ENCODE data around the gene SERF2. TPM values are rescaled to one million over a fixed set of nuclear protein-coding genes. Genes with fewer than 3 reads are reported as not detected.

SERF2 gene
- total and polyA plus RNA-seq, 2 of the 13 experiments (the other 11 are each of a cell fraction or from before 2014, with no cell fraction given): 811 to 1,257 TPM

GRCh38 chr15:43792761-43793476 lies 799 bp downstream of the SERF2 start (continued):
- peak; percentile 25 for TF ChIP-seq ASH2L (IDR thresholded peaks at IDR 0.05; ENCODE audit: insufficient read length, low read depth, low read length)
- no peak for TF ChIP-seq CENPT (CRISPR knock-in tag; IDR thresholded peaks at IDR 0.05; ENCODE audit: low read depth)
- TF ChIP-seq ZNF460 (CRISPR knock-in tag; IDR thresholded peaks at IDR 0.05; ENCODE audit: borderline replicate concordance): no peak
- no peak for TF ChIP-seq ZSCAN29 (CRISPR knock-in tag; conservative IDR thresholded peaks at IDR 0.05)
- no peak for TF ChIP-seq ZNF124 (CRISPR knock-in tag; IDR thresholded peaks at IDR 0.05)
- no peak for TF ChIP-seq MZF1 (CRISPR knock-in tag; IDR thresholded peaks at IDR 0.05; ENCODE audit: borderline replicate concordance)
- TF ChIP-seq EP300 (IDR thresholded peaks at IDR 0.05; ENCODE audit: low read depth in 2 of 2, low read length in 2 of 2): no peak
- TF ChIP-seq EP300 (CRISPR knock-in tag; IDR thresholded peaks at IDR 0.05; ENCODE audit: borderline replicate concordance): no peak
- TF ChIP-seq RNF2 (conservative IDR thresholded peaks at IDR 0.05; ENCODE audit: low read depth): no peak
- no peak for TF ChIP-seq ZNF746 (CRISPR knock-in tag; IDR thresholded peaks at IDR 0.05)
- TF ChIP-seq, protein P1, sequence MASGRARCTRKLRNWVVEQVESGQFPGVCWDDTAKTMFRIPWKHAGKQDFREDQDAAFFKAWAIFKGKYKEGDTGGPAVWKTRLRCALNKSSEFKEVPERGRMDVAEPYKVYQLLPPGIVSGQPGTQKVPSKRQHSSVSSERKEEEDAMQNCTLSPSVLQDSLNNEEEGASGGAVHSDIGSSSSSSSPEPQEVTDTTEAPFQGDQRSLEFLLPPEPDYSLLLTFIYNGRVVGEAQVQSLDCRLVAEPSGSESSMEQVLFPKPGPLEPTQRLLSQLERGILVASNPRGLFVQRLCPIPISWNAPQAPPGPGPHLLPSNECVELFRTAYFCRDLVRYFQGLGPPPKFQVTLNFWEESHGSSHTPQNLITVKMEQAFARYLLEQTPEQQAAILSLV (CRISPR knock-in tag; IDR thresholded peaks at IDR 0.05; ENCODE audit: borderline replicate concordance): no peak
- 0 out of 2 replicates have a peak, but pooled peaks have one; percentile 27 for TF ChIP-seq HNRNPL (IDR thresholded peaks at IDR 0.05; ENCODE audit: low read depth, low read length)
- TF ChIP-seq TARDBP (CRISPR knock-in tag; IDR thresholded peaks at IDR 0.05): peak; percentile 32; the same call in 1 of the 2 replicates
- TF ChIP-seq MBNL3 (CRISPR knock-in tag; conservative IDR thresholded peaks at IDR 0.05): no peak
- TF ChIP-seq ZKSCAN1 (IDR thresholded peaks at IDR 0.05; ENCODE audit: low read length): no peak
- peak; percentile 67; the same call in 1 of the 2 replicates for TF ChIP-seq KDM5A (IDR thresholded peaks at IDR 0.05; ENCODE audit: borderline replicate concordance, low read length)
- peak; percentile 81; the same call in 1 of the 2 replicates for TF ChIP-seq ZFAT (CRISPR knock-in tag; conservative IDR thresholded peaks at IDR 0.05)
- TF ChIP-seq, protein P2, sequence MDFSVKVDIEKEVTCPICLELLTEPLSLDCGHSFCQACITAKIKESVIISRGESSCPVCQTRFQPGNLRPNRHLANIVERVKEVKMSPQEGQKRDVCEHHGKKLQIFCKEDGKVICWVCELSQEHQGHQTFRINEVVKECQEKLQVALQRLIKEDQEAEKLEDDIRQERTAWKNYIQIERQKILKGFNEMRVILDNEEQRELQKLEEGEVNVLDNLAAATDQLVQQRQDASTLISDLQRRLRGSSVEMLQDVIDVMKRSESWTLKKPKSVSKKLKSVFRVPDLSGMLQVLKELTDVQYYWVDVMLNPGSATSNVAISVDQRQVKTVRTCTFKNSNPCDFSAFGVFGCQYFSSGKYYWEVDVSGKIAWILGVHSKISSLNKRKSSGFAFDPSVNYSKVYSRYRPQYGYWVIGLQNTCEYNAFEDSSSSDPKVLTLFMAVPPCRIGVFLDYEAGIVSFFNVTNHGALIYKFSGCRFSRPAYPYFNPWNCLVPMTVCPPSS (IDR thresholded peaks at IDR 0.05): no peak
- 0 out of 2 replicates have a peak, but pooled peaks have one; percentile 56 for TF ChIP-seq PCBP1 (IDR thresholded peaks at IDR 0.05; ENCODE audit: borderline replicate concordance, low read depth, low read length)
- TF ChIP-seq ZBTB14 (CRISPR knock-in tag; IDR thresholded peaks at IDR 0.05): no peak
- TF ChIP-seq NR2F1 (CRISPR knock-in tag; IDR thresholded peaks at IDR 0.05): no peak
- peak; percentile 2; the same call in 1 of the 2 replicates for TF ChIP-seq PHF20 (CRISPR knock-in tag; IDR thresholded peaks at IDR 0.05)
- 0 out of 2 replicates have a peak, but pooled peaks have one; percentile 35 for TF ChIP-seq ZBTB37 (CRISPR knock-in tag; IDR thresholded peaks at IDR 0.05)
- TF ChIP-seq NFE2L1 (CRISPR knock-in tag; IDR thresholded peaks at IDR 0.05; ENCODE audit: borderline replicate concordance): 0 out of 2 replicates have a peak, but pooled peaks have one; percentile 4
- peak; percentile 62; the same call in 1 of the 2 replicates for TF ChIP-seq ZNF501 (CRISPR knock-in tag; IDR thresholded peaks at IDR 0.05)

Measured in HepG2 (cell line).